GM10847 (cell line): ENCODE data around the gene MAML3.

Source experiments
- POLR2A ChIP-seq: IDR thresholded peaks from 2 replicates; pipeline ENCODE4 v1.6.1; 2011; ENCODE audit not compliant: insufficient read length; ENCODE audit errors: extremely low read depth

MAML3 gene

GRCh38 chr4:139789096-139789654 lies 364.8 kb downstream of the MAML3 start:
- no peak for TF ChIP-seq POLR2A

DNA sequence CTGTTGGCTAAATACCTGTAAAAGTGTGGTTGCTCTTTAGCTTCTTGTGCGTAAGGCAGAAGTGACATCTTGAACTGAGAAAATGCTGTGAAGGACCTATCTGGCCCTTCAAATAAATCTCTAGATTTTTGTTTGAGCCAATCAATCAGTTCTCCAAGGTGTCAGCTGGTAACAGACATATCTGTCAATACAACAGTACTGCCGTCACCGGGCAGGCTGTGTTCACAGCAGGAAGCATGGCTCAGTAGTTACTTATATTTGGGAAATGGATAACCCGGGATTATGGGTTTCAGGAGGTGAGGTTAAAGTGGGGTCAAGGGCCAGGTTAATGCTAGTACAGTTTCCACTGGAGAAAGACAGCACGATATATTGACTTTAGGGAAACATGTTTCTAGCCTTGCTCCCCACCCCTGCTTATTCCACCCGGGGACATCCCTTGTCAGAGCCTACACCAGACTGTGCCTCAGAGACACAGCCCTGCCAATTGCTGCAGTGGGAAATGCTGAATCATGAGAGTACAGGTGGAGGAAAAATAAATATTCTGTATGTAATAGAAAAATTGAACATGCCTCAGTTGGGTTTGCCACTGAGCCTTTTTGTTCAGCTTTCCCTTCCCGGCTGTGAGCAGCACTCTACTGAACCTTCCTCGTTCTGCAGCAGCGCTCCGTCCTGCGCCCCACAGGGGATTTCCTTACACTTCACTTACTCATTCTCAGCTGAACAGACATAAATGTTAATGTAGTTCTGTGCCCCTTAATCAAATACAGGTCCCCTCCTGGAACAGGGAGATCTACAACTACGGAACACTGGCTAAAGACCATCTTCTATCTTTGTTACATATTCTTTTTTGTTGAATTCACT lies 367.3 kb downstream of the MAML3 start:
- no peak for TF ChIP-seq POLR2A

- no peak for TF ChIP-seq POLR2A
These were observed 368.6 kb downstream of the MAML3 start for GRCh38 chr4:139785356-139785755.

DNA sequence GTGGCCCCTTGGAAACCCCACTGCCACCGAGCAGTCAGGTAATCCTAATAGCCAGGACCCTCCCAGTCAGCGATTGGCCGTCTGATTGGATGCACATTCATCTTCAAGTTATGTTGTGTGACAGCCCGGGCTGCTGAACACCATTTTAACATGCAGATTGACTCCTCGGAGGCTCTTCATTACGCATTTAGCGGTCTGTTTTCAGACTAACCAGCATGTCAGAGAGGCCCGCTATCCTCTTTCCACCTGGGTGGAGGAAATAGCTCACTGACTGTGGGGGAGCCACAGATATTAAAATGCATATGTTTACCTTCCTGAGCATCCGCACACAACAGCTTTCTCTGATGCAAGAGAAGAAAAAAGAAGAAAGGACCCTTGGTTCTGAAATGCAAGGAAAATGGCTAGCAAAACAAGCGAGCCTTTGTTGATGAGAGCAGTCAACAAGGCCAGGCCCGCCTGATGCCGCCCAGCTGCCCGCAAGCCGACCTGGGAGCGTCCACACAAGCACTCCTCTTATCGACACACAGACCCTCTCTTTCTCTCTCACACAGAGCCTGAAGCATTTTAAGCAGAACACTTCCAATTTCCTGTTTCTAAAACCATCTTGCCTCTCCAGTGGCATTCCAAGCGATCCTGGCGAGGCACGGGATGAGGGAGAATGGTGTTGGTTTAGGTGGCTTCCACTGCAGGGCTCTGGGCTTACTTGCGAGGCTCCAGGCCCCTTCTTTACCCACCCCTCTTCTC lies 370.1 kb downstream of the MAML3 start:
- TF ChIP-seq POLR2A: no peak

- no peak for TF ChIP-seq POLR2A
These were observed 371.0 kb downstream of the MAML3 start for GRCh38 chr4:139782926-139783522.

DNA sequence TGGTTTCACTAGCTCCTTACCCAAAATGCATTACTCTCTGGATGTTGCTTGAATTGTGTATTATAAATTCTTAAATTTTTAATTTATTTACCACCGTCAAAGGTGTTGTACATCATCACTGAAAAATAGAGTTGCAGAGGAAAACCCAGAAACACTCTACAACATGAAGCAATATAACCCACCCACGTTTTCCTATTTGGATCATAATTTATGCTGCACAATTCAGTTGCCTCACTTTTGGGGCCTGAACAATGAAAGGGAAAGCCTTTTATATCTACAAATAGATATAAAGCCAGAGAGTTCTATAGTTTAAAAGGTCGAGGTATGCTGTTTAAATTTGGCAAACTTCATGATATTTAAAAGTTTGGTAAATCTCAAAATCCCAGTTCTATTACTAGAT lies 372.9 kb downstream of the MAML3 start:
- TF ChIP-seq POLR2A: no peak

- no peak for TF ChIP-seq POLR2A
These were observed 374.3 kb downstream of the MAML3 start for GRCh38 chr4:139779691-139780090.

DNA sequence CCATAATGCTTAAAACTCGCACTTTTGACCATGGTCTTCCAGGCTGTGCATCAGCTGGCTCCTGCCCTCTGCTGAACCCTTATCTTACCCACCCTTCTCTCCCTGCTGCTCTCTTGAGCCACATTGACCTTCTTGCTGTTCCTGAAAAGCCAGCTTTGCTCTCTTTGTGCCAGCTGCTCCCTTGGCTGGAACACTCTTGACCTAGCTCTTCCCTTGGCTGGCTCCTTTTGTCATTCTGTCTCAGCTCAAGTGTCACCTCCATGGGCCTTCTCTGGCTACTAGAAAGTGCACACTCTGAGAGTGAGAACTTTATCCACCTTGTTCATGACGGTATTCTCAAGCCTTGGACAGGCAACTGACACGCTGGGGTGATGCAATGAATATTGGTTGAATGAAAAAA lies 376.2 kb downstream of the MAML3 start:
- no peak for TF ChIP-seq POLR2A

GRCh38 chr4:139776235-139776634 lies 377.7 kb downstream of the MAML3 start:
- no peak for TF ChIP-seq POLR2A

- TF ChIP-seq POLR2A: no peak
These were observed 379.1 kb downstream of the MAML3 start for GRCh38 chr4:139774759-139775487.

DNA sequence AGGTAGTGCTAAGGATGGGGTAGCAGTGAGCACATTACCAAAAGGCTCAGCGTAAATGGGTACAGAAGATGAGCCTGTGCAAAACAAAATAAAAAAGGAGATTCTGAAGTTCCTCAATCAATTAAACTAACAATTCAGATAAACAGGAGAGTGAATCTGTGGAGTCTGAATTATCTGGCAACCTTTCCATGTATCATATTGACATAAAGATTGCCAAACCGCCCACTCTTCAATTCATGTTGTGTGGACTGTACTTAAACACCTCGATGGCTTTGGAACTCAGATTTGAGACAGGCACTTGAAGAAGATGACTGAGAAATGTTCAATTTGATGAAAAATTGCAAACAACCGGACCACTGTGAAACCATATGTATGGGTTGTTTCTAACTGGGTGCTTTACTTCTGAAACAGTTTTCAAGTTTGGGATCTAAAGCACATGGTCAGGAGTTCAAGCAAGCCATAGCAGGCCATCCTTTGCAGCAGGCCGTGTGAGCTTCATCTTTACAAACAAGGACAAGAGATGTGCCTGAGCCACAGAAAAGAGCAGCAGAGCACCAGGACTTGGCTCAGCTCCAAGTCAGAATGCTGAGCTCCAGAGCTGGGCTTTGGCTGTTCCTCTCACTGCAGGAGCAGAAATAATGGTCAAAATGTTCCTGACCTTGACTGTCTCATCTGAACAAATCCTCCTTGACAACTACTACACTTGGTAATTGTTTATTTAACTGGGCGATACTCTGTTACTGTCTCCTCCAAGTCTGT lies 380.2 kb downstream of the MAML3 start:
- TF ChIP-seq POLR2A: no peak

DNA sequence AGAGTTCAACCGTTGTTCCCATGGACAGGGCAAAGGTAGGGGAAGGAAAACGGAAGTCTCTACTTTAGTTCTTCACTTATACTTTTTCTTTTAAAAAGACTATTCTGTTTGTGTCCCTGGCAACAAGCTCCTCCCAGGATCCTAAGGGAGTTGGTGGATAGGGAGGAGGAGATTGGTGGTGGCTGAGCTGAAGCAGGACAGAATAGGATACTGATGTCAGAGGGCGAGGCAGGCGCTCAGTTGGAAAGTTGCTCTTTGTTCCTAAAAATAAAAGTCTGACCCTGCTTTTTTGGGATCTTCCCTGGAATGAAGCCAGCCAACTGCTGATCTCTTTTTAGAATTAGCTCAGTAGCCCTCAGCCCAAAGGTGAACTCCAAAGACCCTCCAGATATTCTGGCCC lies 383.6 kb downstream of the MAML3 start:
- TF ChIP-seq POLR2A: no peak

DNA sequence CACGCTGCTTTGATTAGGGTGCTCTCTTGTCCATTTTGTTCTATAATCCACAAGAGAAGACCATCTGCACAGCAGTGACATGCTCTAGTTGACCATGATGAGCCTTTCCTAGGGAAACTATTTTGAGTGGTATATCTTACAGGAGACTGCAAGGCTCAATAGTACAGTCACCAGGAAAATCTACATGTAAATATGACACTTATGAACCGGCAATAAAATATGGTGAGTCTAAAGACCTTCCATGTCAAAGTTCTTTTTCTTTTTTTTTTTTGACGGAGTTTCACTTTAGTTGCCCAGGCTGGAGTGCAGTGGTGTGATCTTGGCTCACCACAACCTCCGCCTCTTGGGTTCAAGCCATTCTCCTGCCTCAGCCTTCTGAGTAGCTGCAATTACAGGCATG lies 384.6 kb downstream of the MAML3 start:
- TF ChIP-seq POLR2A: no peak

DNA sequence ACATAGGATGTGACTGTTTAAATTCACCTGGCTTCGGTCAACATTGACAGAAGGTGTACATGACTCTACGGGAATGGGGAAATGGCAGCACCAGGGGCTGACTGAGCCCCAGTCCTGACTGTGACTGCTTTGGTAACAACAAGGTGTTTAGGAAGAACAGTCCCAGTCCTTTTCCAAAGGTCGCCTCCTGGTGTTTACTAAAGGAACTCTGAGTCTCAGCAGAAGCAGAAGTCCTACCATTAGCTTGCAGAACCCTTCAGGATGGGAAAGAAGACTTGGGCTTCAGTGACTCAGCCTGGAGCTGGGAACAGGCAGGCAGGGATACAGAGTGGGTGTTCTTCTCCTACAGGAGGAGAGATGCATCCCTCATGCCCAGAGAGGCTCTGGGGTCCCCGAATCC lies 385.1 kb downstream of the MAML3 start:
- no peak for TF ChIP-seq POLR2A
